ENCODE data around the gene ZNF232.
"Not testable (repeated sequence)": the region's sequence is repeated elsewhere in the genome, so short reads cannot be mapped to it uniquely, and the experiment has no call there.

Gene ZNF232

GRCh38 chr17:5129770-5130169, 18.1 kb upstream of the ZNF232 start:
- not testable (repeated sequence) for DNase-seq (ENCODE audit: low read depth, low spot score)

- no peak for DNase-seq (ENCODE audit: low read depth, low spot score)
Measured at GRCh38 chr17:5128905-5129535, 17.3 kb upstream of the ZNF232 start.

GRCh38 chr17:5128387-5128786, 16.7 kb upstream of the ZNF232 start:
- DNase-seq (ENCODE audit: low read depth, low spot score), result not testable (repeated sequence)

- DNase-seq (ENCODE audit: low read depth, low spot score), result no peak
Measured at GRCh38 chr17:5127910-5128309, 16.2 kb upstream of the ZNF232 start.

- DNase-seq (ENCODE audit: low read depth, low spot score), result no peak
Measured at GRCh38 chr17:5126719-5127488, 15.2 kb upstream of the ZNF232 start.

- DNase-seq (ENCODE audit: low read depth, low spot score), result not testable (repeated sequence)
Measured at GRCh38 chr17:5124896-5125295, 13.2 kb upstream of the ZNF232 start.

GRCh38 chr17:5124125-5124760, 12.6 kb upstream of the ZNF232 start:
- DNase-seq (ENCODE audit: low read depth, low spot score), result not testable (repeated sequence)

GRCh38 chr17:5123343-5124124, 11.9 kb upstream of the ZNF232 start:
- DNase-seq (ENCODE audit: low read depth, low spot score), result no peak

GRCh38 chr17:5122586-5123342, 11.1 kb upstream of the ZNF232 start:
- DNase-seq (ENCODE audit: low read depth, low spot score), result no peak

- DNase-seq (ENCODE audit: low read depth, low spot score), result not testable (repeated sequence)
Measured at GRCh38 chr17:5122056-5122455, 10.4 kb upstream of the ZNF232 start.

GRCh38 chr17:5121186-5121841, 9.6 kb upstream of the ZNF232 start:
- no peak for DNase-seq (ENCODE audit: low read depth, low spot score)

- not testable (repeated sequence) for DNase-seq (ENCODE audit: low read depth, low spot score)
Measured at GRCh38 chr17:5120436-5121185, 8.9 kb upstream of the ZNF232 start.

- no peak for DNase-seq (ENCODE audit: low read depth, low spot score)
Measured at GRCh38 chr17:5120036-5120435, 8.4 kb upstream of the ZNF232 start.

GRCh38 chr17:5118219-5118618, 6.5 kb upstream of the ZNF232 start:
- no peak for DNase-seq (ENCODE audit: low read depth, low spot score)

- no peak for DNase-seq (ENCODE audit: low read depth, low spot score)
Measured at GRCh38 chr17:5115673-5116651, 4.3 kb upstream of the ZNF232 start, which contains the start of gene USP6. Gene USP6 (plus strand): TSS chr17:5116032. CDS start chr17:5130368, 14,336 bp downstream.

GRCh38 chr17:5110816-5111215, 862 bp downstream of the ZNF232 start:
- no peak for DNase-seq (ENCODE audit: low read depth, low spot score)

- DNase-seq (ENCODE audit: low read depth, low spot score), result no peak
Measured at GRCh38 chr17:5100832-5101231, 10.8 kb downstream of the ZNF232 start.

GRCh38 chr17:5099271-5099670, 12.4 kb downstream of the ZNF232 start:
- DNase-seq (ENCODE audit: low read depth, low spot score), result no peak
